Neural cell (in vitro differentiated cells): ENCODE results near the gene ANKRD35. TPM values are rescaled to one million over a fixed set of nuclear protein-coding genes. Genes with fewer than 3 reads are reported as not detected.

ENCODE experiments used
- H2AFZ ChIP-seq: fragments of 200-600, 300-800 bp; sonication (generic), shearing (Covaris generic); 2 replicates; pipeline ENCODE4 v1.6.0; 2014; ENCODE audit warnings: low read depth, mild to moderate bottlenecking, antibody characterized with exemption, low read length, moderate library complexity
- H3F3A ChIP-seq: fragments of 200-600 bp; shearing (Covaris generic); 2 replicates; pipeline ENCODE4 v1.6.1; 2016; ENCODE audit warnings: mild to moderate bottlenecking, moderate library complexity, mixed read lengths, antibody characterized with exemption, low read length; ENCODE audit not compliant: insufficient read depth, poor library complexity, severe bottlenecking
- H3K27ac ChIP-seq: fragments of 200-600, 300-800 bp; sonication (generic), shearing (Covaris generic); 2 replicates; pipeline ENCODE4 v1.5.1; 2014; ENCODE audit warnings: mild to moderate bottlenecking, low read length, moderate library complexity
- H3K27me3 ChIP-seq: fragments of 300-800, 200-600 bp; sonication (generic), shearing (Covaris generic); 2 replicates; pipeline ENCODE4 v1.6.0; 2014; ENCODE audit warnings: mild to moderate bottlenecking, low read depth, low read length, moderate library complexity; ENCODE audit not compliant: insufficient read depth
- H3K36me3 ChIP-seq: fragments of 300-800, 200-600 bp; sonication (generic), shearing (Covaris generic); 2 replicates; pipeline ENCODE4 v1.5.1; 2014; ENCODE audit warnings: mild to moderate bottlenecking, antibody characterized with exemption, low read length, moderate library complexity; ENCODE audit not compliant: insufficient read depth
- H3K4me2 ChIP-seq: fragments of 300-800, 200-600 bp; sonication (generic), shearing (Covaris generic); 2 replicates; pipeline ENCODE4 v1.6.0; 2014; ENCODE audit warnings: mild to moderate bottlenecking, low read length
- H3K4me3 ChIP-seq: fragments of 300-800, 200-600 bp; sonication (generic), shearing (Covaris generic); 2 replicates; pipeline ENCODE4 v1.5.1; 2014; ENCODE audit warnings: mild to moderate bottlenecking, low read length, moderate library complexity
- H3K79me2 ChIP-seq: fragments of 200-600 bp; shearing (Covaris generic); replicated peaks from 2 replicates; pipeline ENCODE4 v1.6.0; 2014; ENCODE audit warnings: mild to moderate bottlenecking, low read length, moderate library complexity; ENCODE audit not compliant: insufficient read depth
- H3K9ac ChIP-seq: fragments of 300-800, 200-600 bp; sonication (generic), shearing (Covaris generic); 2 replicates; pipeline ENCODE4 v1.6.1; 2016; ENCODE audit warnings: mild to moderate bottlenecking, low read length, mixed read lengths
- H3K9me2 ChIP-seq: fragments of 200-600 bp; shearing (Covaris generic); 2 replicates; pipeline ENCODE4 v1.6.1; 2016; ENCODE audit warnings: mild to moderate bottlenecking, low read length, mixed read lengths; ENCODE audit not compliant: insufficient read depth
- H3K9me3 ChIP-seq: fragments of 200-600, 300-800 bp; sonication (generic), shearing (Covaris generic); 2 replicates; pipeline ENCODE4 v1.6.1; 2016; ENCODE audit warnings: mild to moderate bottlenecking, mixed run types, low read length, moderate library complexity, mixed read lengths
- H4K20me1 ChIP-seq: fragments of 200-600 bp; shearing (Covaris generic); 2 replicates; pipeline ENCODE4 v1.6.1; 2016; ENCODE audit warnings: mild to moderate bottlenecking, mixed run types; ENCODE audit not compliant: insufficient read depth
- EP300 ChIP-seq: fragments of 450-650 bp; conservative IDR thresholded peaks from 2 replicates; pipeline ENCODE4 v1.6.1; 2014; ENCODE audit warnings: antibody characterized with exemption, mild to moderate bottlenecking, moderate library complexity; ENCODE audit not compliant: poor library complexity, severe bottlenecking
- EZH2 ChIP-seq: fragments of 200-600, 300-800 bp; shearing (Covaris generic), sonication (generic); IDR thresholded peaks from 2 replicates; pipeline ENCODE4 v1.6.1; 2014; ENCODE audit warnings: antibody characterized with exemption, low read length, borderline replicate concordance, mild to moderate bottlenecking; ENCODE audit not compliant: insufficient read depth, poor library complexity, severe bottlenecking
- MXI1 ChIP-seq: fragments of 450-650 bp; conservative IDR thresholded peaks from 2 replicates; pipeline ENCODE4 v1.6.1; 2014; ENCODE audit warnings: antibody characterized with exemption, mild to moderate bottlenecking; ENCODE audit not compliant: poor library complexity, severe bottlenecking
- POLR2AphosphoS5 ChIP-seq: IDR thresholded peaks from 2 replicates; pipeline ENCODE4 v1.6.1; 2012
- RAD21 ChIP-seq: fragments of 450-650 bp; conservative IDR thresholded peaks from 2 replicates; pipeline ENCODE4 v1.6.1; 2014; ENCODE audit warnings: antibody characterized with exemption, mild to moderate bottlenecking, moderate library complexity
- REST ChIP-seq: IDR thresholded peaks from 2 replicates; pipeline ENCODE4 v1.6.1; 2012; ENCODE audit warnings: borderline replicate concordance
- SMC3 ChIP-seq: fragments of 450-650 bp; conservative IDR thresholded peaks from 2 replicates; pipeline ENCODE4 v1.6.1; 2014; ENCODE audit warnings: antibody characterized with exemption, mild to moderate bottlenecking, moderate library complexity; ENCODE audit not compliant: poor library complexity
- TAF1 ChIP-seq: IDR thresholded peaks from 2 replicates; pipeline ENCODE4 v1.6.1; 2012; ENCODE audit warnings: low read depth
- polyA plus RNA-seq: library from polyadenylated mRNA; depleted of rRNA; stranded (reverse); fragments of >200 nt; gene quantifications from 2 replicates; pipeline ENCODE4 v1.2.3, GENCODE V29; 2014
- TF ChIP-seq, protein P1 (sequence below): fragments of 450-650 bp; IDR thresholded peaks from 2 replicates; pipeline ENCODE4 v1.5.1; 2014; ENCODE audit warnings: antibody characterized with exemption, mild to moderate bottlenecking, moderate library complexity; ENCODE audit not compliant: poor library complexity, severe bottlenecking

ANKRD35 gene
- polyA plus RNA-seq, 1 donor from 2014 or later, result not detected

GRCh38 chr1:145908653-145909052, 23.0 kb upstream of the ANKRD35 start:
- no peak overlapping the region for H3K9ac ChIP-seq
- H2AFZ ChIP-seq, result no peak overlapping the region
- no peaks in the 10 kb centered on the region for H3K9me3 ChIP-seq
- H3K4me2 ChIP-seq, result no peak overlapping the region
- H3K4me3 ChIP-seq, result no peak overlapping the region
- no peaks in the 10 kb centered on the region for H3K27me3 ChIP-seq
- H3F3A ChIP-seq, result no peaks in the 10 kb centered on the region
- H3K27ac ChIP-seq, result no peak overlapping the region
- H4K20me1 ChIP-seq, result no peaks in the 10 kb centered on the region
- no peak for TF ChIP-seq REST
- TF ChIP-seq, protein P1, sequence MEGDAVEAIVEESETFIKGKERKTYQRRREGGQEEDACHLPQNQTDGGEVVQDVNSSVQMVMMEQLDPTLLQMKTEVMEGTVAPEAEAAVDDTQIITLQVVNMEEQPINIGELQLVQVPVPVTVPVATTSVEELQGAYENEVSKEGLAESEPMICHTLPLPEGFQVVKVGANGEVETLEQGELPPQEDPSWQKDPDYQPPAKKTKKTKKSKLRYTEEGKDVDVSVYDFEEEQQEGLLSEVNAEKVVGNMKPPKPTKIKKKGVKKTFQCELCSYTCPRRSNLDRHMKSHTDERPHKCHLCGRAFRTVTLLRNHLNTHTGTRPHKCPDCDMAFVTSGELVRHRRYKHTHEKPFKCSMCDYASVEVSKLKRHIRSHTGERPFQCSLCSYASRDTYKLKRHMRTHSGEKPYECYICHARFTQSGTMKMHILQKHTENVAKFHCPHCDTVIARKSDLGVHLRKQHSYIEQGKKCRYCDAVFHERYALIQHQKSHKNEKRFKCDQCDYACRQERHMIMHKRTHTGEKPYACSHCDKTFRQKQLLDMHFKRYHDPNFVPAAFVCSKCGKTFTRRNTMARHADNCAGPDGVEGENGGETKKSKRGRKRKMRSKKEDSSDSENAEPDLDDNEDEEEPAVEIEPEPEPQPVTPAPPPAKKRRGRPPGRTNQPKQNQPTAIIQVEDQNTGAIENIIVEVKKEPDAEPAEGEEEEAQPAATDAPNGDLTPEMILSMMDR, result no peak
- no peak for TF ChIP-seq POLR2AphosphoS5
- no peak for TF ChIP-seq TAF1
- no peak for TF ChIP-seq EP300
- TF ChIP-seq SMC3, result no peak
- no peak for TF ChIP-seq MXI1
- no peak for TF ChIP-seq EZH2
- no peak for TF ChIP-seq RAD21
- no peaks in the 10 kb centered on the region for H3K9me2 ChIP-seq
- H3K79me2 ChIP-seq, result no peaks in the 10 kb centered on the region
- no peaks in the 10 kb centered on the region for H3K36me3 ChIP-seq

DNA sequence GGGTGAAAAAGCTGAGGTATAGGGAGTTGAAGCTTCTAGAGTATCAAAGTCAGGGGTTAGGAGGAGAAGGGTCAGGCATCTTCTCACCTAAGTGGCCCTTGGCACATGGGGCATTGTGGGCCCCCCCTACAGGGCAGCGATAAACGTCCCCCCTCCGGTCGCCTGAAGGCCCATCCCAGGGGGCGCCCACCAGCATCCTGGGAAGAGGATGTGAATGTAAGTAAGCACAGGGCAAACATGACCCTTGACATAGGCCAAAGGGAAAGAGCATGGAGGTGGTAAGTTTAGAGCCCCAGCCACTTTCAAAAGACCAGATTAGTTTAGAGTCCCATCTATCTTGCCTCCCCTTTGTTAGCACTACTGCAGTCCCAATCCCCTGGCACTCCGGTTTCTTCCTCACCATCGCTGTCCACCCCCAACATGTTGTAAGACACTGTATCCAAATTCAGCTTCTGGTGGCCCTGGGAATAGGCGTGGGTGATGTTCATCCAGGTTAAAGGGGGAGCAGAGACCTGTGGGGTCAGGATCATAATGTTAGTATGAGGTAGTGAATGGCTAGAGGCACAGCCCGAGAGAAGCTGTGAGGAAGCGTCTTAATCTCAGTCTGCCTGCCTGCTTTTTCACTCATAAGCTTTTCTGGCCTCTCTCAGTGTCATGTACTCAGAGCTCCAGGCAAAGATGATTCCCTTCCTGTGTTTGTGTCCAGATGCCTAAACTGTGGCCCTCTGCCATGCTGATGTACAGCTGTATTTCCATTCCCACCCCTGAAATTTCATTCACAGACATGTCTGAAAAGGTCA, 21.5 kb upstream of the ANKRD35 start:
- no peak for TF ChIP-seq REST
- TF ChIP-seq RAD21, result no peak
- TF ChIP-seq EP300, result no peak
- TF ChIP-seq, protein P1, result no peak
- TF ChIP-seq EZH2, result no peak
- no peak for TF ChIP-seq TAF1
- TF ChIP-seq SMC3, result no peak
- no peak for TF ChIP-seq POLR2AphosphoS5
- TF ChIP-seq MXI1, result no peak
- Histone ChIP-seq H3K4me3 (no peak overlapping the region), H3K27me3 (no peaks in the 10 kb centered on the region), H3K9ac (no peak overlapping the region), H3K27ac (no peak overlapping the region), H2AFZ (no peak overlapping the region), H3K79me2 (no peaks in the 10 kb centered on the region), H3K4me2 (no peak overlapping the region), H3F3A (no peaks in the 10 kb centered on the region), H3K9me3 (no peaks in the 10 kb centered on the region), H4K20me1 (no peaks in the 10 kb centered on the region), H3K36me3 (no peaks in the 10 kb centered on the region), H3K9me2 (no peaks in the 10 kb centered on the region)
